Measurements from ENCODE around the gene B3GLCT.

DNA sequence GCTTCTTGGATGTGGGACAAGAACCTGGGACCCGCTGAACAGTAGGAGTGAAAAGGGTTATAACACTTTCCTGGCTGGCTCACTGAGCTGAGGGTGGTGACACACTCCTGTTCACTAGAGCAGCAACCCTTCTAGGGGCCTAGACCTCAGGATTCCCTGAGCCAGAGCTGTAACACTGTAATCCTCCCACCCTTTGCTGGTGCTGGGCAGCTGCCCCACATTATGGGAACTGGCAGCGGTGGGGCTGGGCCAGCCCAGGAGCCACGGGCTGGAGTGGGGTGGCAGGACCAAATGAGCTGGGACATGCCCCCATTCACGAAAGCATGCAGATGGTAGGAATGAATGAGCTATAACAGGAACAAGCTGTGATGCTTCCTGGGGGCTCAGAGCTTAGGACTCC lies 110.6 kb downstream of the B3GLCT start:
- TF ChIP-seq CTCF (IDR thresholded peaks at IDR 0.05) = no peak
- TF ChIP-seq POLR2A (IDR thresholded peaks at IDR 0.05) = no peak

Data from breast epithelium (tissue), 3 donors.